ENCODE measurements around the gene RRAS2.
A peak's percentile ranks its signal among the peaks of the same experiment; 100 is the strongest.
"Not testable (repeated sequence)": the region's sequence is repeated elsewhere in the genome, so short reads cannot be mapped to it uniquely, and the experiment has no call there.

The RRAS2 gene

GRCh38 chr11:14300661-14301304 is 58.2 kb downstream of the RRAS2 start:
- peak; percentile 60 for DNase-seq

GRCh38 chr11:14299921-14300320 is 59.1 kb downstream of the RRAS2 start:
- no peak for DNase-seq

GRCh38 chr11:14290422-14290821 is 68.6 kb downstream of the RRAS2 start:
- DNase-seq = no peak

- no peak for DNase-seq
Observed at GRCh38 chr11:14288189-14288935, 70.6 kb downstream of the RRAS2 start.

GRCh38 chr11:14278869-14279268 is 80.1 kb downstream of the RRAS2 start:
- not testable (repeated sequence) for DNase-seq

GRCh38 chr11:14275076-14275475 is 83.9 kb downstream of the RRAS2 start:
- DNase-seq = no peak

- DNase-seq = no peak
Observed at GRCh38 chr11:14273895-14274294, 85.1 kb downstream of the RRAS2 start.

GRCh38 chr11:14270690-14271542 is 88.1 kb downstream of the RRAS2 start:
- DNase-seq = no peak

- no peak for DNase-seq
Observed at GRCh38 chr11:14269692-14270573, 89.0 kb downstream of the RRAS2 start.

GRCh38 chr11:14267861-14268635 is 90.9 kb downstream of the RRAS2 start:
- DNase-seq = no peak

GRCh38 chr11:14266622-14267021 is 92.4 kb downstream of the RRAS2 start:
- DNase-seq = no peak

GRCh38 chr11:14264966-14265365 is 94.0 kb downstream of the RRAS2 start:
- no peak for DNase-seq

- DNase-seq = no peak
Observed at GRCh38 chr11:14262271-14262846, 96.6 kb downstream of the RRAS2 start.

GRCh38 chr11:14261066-14261465 is 97.9 kb downstream of the RRAS2 start:
- no peak for DNase-seq

GRCh38 chr11:14259878-14260277 is 99.1 kb downstream of the RRAS2 start:
- no peak for DNase-seq

- DNase-seq = no peak
Observed at GRCh38 chr11:14259186-14259784, 99.7 kb downstream of the RRAS2 start.

- no peak for DNase-seq
Observed at GRCh38 chr11:14258221-14258935, 100.6 kb downstream of the RRAS2 start.

- no peak for DNase-seq
Observed at GRCh38 chr11:14255238-14255534, 103.8 kb downstream of the RRAS2 start.

- DNase-seq = no peak
Observed at GRCh38 chr11:14254533-14255237, 104.3 kb downstream of the RRAS2 start.

GRCh38 chr11:14253840-14254239 is 105.1 kb downstream of the RRAS2 start:
- DNase-seq = no peak

Data from NCI-H1694 treated with DMSO at 0.1 percent for 48 hours (cell line).